Islet of Langerhans (tissue), 1 donor: ENCODE data around the gene ATP9A.
"Not testable (repeated sequence)": the region's sequence is repeated elsewhere in the genome, so short reads cannot be mapped to it uniquely, and the experiment has no call there.

Experiments used
- FAIRE-seq: peaks from one replicate; lab custom pipeline; 2011; peaks lifted over from hg19 to GRCh38; lab: Jason Lieb, UNC

Gene ATP9A

GRCh38 chr20:51651921-51652549, 116.2 kb downstream of the ATP9A start:
- FAIRE-seq, result no peak

GRCh38 chr20:51650685-51651134, 117.5 kb downstream of the ATP9A start:
- no peak for FAIRE-seq

GRCh38 chr20:51648571-51648947, 119.6 kb downstream of the ATP9A start:
- FAIRE-seq, result no peak

GRCh38 chr20:51647674-51648570, 120.3 kb downstream of the ATP9A start:
- FAIRE-seq, result no peak

GRCh38 chr20:51643810-51644209, 124.4 kb downstream of the ATP9A start:
- FAIRE-seq, result not testable (repeated sequence)

- FAIRE-seq, result no peak
Observed at GRCh38 chr20:51643390-51643789, 124.8 kb downstream of the ATP9A start.

GRCh38 chr20:51641866-51642265, 126.3 kb downstream of the ATP9A start:
- no peak for FAIRE-seq

GRCh38 chr20:51640743-51641142, 127.4 kb downstream of the ATP9A start:
- FAIRE-seq, result no peak

GRCh38 chr20:51639206-51639832, 128.9 kb downstream of the ATP9A start:
- FAIRE-seq, result no peak

- FAIRE-seq, result no peak
Observed at GRCh38 chr20:51637241-51637640, 130.9 kb downstream of the ATP9A start.

GRCh38 chr20:51636123-51636522, 132.1 kb downstream of the ATP9A start:
- no peak for FAIRE-seq

GRCh38 chr20:51635680-51636079, 132.5 kb downstream of the ATP9A start:
- FAIRE-seq, result no peak

- no peak for FAIRE-seq
Observed at GRCh38 chr20:51634877-51635276, 133.3 kb downstream of the ATP9A start.

- no peak for FAIRE-seq
Observed at GRCh38 chr20:51634257-51634656, 133.9 kb downstream of the ATP9A start.

GRCh38 chr20:51633430-51633829, 134.8 kb downstream of the ATP9A start:
- no peak for FAIRE-seq

- no peak for FAIRE-seq
Observed at GRCh38 chr20:51631953-51632352, 136.2 kb downstream of the ATP9A start.

GRCh38 chr20:51631011-51631950, 136.9 kb downstream of the ATP9A start:
- no peak for FAIRE-seq

GRCh38 chr20:51629399-51630058, 138.7 kb downstream of the ATP9A start:
- FAIRE-seq, result no peak

- FAIRE-seq, result no peak
Observed at GRCh38 chr20:51628533-51629398, 139.4 kb downstream of the ATP9A start.

- FAIRE-seq, result no peak
Observed at GRCh38 chr20:51627586-51627985, 140.6 kb downstream of the ATP9A start.
